ENCODE results near the gene SPINT4.

SPINT4 gene

DNA sequence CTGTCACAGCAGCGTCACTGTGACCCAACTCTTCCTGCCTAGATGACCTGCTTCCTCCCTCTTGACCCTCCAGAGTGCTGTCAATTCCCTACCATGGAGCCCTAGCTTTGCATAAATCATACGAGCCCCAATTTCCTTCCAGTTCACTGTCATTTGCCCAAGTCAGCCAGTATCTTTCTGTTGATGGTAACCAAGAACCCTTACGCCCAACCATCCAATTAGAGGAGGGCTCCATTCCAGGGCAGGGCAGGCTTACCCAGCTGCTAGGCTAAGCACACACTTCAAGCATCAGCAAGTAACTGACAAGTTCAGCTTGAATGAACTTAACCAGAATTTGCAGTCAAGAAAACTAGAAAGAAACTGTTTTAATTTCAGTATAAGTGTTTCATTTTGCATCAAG, 43.8 kb downstream of the SPINT4 start:
- FAIRE-seq, result no peak

- no peak for FAIRE-seq
These were observed 46.3 kb downstream of the SPINT4 start for GRCh38 chr20:45768479-45768878.

DNA sequence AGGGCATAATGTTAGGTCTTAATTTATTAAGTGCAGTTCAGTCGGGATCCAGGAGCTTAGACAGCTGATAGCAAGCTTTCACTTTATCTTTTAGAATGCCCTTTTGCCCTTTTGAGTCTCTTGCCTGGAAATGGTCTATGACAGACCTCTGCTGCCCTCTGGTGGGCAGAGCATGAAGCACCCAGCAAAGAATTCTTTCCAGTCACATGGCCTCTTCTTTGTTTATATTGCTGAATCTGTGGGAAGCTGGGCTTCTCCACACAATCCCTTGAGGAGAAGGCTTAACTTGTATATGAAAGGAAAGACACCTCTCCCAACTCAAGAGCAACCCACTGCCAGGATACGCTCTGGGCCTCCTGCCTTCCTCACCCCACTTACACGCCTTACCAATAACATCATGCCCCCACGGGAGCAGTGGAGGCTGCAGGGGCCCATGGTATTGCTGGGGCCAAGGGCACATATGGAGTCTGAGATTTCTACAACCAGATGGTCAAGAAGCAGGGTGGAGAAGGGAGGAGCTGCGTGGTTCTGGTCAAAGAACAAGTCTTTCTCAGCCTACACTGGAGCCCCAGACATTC, 49.1 kb downstream of the SPINT4 start:
- no peak for FAIRE-seq

DNA sequence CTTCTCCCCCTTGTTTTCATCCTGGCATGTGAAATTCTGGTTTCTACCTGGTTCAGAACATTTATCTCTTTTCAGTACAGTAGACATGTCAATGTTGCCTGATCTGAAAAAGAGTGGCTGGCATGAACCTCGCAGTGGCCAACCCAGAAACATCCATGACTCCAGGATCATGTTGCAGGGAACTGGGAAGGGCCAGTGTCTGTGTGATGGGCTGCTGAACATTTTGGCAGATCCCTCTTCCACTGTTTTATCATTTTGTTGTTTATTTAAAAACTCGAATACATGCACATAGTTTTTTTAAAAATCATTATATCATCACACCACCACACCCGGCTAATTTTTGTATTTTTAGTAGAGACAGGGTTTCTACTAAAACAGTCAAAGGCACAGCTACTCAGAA, 50.5 kb downstream of the SPINT4 start:
- FAIRE-seq, result no peak

GRCh38 chr20:45774945-45775344, 52.8 kb downstream of the SPINT4 start:
- no peak for FAIRE-seq

GRCh38 chr20:45775411-45775810, 53.3 kb downstream of the SPINT4 start:
- FAIRE-seq, result no peak

Data from colon (tissue), 2 donors.